NCI-H2029 treated with DMSO at 0.1 percent for 48 hours (cell line): ENCODE results near the gene MAOA.
A peak's percentile ranks its signal among the peaks of the same experiment; 100 is the strongest.
"Not testable (repeated sequence)": the region's sequence is repeated elsewhere in the genome, so short reads cannot be mapped to it uniquely, and the experiment has no call there.

Source experiments
- DNase-seq: peaks from one replicate; lab custom pipeline; 2025; lab: John Stamatoyannopoulos, UW

Gene MAOA

GRCh38 chrX:43717161-43717560 is 61.1 kb downstream of the MAOA start:
- no peak for DNase-seq

DNA sequence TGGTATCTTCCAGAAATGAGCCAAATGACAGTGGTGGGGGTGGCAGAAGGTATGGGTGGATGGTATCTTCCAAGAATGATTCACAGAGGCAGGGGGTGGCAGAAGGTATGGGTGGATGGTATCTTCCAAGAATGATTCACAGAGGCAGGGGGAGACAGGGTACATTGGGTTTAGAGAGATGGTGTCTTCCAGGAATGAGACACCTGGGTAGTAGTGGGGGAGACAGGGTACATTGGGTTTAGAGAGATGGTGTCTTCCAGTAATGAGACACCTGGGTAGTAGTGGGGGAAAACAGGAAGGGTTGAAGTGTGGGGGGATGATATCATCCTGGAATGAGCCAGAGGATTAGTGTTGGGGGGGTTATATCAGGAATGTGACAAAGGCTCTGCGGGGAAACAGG is 62.0 kb downstream of the MAOA start:
- no peak for DNase-seq

GRCh38 chrX:43718546-43718945 is 62.4 kb downstream of the MAOA start:
- DNase-seq = no peak

GRCh38 chrX:43718956-43719355 is 62.9 kb downstream of the MAOA start:
- no peak for DNase-seq

GRCh38 chrX:43720082-43720481 is 64.0 kb downstream of the MAOA start:
- DNase-seq = no peak

DNA sequence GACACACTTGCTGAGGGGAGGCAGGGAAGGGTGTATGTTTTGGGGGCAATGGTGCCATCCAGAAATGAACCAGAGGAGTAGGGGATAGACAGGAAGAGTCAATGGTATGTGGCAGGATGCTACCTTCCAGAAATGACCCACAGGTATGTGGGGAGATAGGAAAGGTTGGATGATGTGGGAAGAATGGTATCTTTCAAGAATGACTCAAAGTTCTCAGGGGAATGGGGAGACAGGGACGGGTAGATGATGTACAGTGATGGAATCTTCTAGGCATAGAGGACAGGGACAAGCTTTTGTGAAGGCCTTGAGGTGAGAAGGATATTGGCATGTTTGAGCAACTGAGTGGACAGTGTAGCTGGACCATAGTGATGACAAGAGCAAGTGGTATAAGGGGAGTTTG is 64.9 kb downstream of the MAOA start:
- DNase-seq = no peak

DNA sequence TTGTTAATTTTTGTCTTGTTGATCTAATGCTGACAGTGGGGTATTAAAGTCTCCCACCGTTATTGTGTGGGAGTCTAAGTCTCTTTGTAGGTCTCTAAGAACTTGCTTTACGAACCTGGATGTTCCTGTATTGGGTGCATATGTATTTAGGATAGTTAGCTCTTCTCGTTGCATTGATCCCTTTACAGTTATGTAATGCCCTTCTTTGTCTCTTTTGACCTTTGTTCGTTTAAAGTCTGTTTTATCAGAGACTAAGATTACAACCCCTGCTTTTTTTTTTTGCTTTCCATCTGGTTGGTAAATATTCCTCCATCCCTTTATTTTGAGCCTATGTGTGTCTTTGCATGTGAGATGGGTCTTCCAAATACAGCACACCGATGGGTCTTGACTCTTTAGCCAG is 69.1 kb downstream of the MAOA start:
- not testable (repeated sequence) for DNase-seq

DNA sequence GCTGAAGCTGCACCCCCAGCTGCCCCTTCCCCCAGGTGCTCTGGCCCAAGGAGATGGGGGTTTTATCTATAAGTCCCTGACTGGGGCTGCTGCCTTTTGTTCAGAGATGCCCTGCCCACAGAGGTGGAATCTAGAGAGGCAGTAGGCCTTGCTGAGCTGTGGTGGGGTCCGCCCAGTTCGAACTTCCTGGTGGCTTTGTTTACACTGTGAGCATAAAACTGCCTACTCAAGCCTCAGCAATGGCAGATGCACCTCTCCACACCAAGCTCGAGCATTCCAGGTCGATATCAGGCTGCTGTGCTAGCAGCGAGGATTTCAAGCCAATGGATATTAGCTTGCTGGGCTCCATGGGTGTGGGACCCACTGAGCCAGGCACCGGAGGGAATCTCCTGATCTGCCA is 71.2 kb downstream of the MAOA start:
- not testable (repeated sequence) for DNase-seq

- DNase-seq = no peak
These were observed 71.9 kb downstream of the MAOA start for GRCh38 chrX:43728002-43728401.

DNA sequence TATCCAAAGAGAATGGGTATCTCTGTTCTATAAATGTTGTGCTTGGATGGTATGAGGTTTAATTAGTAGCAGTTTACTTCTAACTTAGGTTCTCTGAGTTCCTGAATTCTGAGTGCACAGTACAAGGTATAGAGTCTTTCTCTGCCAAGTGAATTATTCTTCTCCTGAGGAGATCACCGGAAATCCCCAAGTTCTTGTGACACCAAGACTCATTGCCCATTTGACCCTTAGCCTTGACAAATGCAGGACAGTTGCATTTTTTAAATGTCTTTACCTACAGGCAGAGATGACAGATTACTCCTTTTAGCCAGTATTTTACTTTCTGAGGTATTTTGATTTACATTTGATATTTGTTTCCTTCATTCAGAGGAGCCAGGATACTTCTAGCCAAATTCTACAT is 72.9 kb downstream of the MAOA start:
- DNase-seq = no peak

- DNase-seq = no peak
These were observed 75.0 kb downstream of the MAOA start for GRCh38 chrX:43731086-43731485.

GRCh38 chrX:43733699-43734098 is 77.6 kb downstream of the MAOA start:
- DNase-seq = no peak

- DNase-seq = no peak
These were observed 78.3 kb downstream of the MAOA start for GRCh38 chrX:43734444-43734843.

DNA sequence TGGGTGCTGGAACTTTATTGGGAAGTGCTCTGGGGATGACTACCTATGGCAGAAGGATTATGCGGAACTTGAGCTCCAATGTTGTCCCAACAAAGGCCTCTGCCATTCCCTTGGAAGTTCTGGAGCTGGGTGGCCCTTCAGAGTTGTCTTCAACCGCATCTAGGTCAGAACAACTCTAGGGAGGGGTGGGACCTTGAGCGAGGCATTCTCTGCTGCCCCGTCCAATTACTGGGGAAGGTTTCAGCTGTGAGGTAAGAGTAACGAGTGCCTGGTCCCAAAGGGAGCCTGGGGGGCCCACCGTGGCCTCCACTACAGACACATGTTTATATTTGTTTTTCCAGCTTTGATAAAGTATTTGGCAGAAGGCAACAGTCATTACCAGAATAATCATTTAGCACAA is 79.4 kb downstream of the MAOA start:
- DNase-seq = peak; percentile 40

DNA sequence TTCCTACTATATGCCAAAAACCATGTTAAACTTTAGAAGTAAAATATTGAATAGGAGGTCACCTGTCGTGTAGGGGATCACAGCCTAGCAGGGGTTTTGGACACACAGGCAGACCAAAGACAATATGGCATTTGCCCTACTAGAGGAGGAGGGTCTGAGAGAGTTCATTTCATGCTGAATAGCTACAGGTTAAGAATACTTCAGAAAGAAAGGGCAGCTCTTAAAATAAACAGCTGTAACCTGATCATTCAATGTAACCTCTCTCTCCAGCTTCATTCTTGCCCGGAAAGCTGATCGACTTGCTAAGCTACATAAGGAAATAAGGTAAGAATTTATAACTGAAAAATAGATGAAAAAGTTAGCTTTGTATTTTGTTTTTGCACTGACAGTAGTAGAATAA is 79.9 kb downstream of the MAOA start:
- DNase-seq = peak; percentile 60

GRCh38 chrX:43741843-43742573 is 85.9 kb downstream of the MAOA start:
- DNase-seq = no peak

- no peak for DNase-seq
These were observed 87.2 kb downstream of the MAOA start for GRCh38 chrX:43743100-43743822.

GRCh38 chrX:43744284-43744683 is 88.2 kb downstream of the MAOA start:
- DNase-seq = no peak

- no peak for DNase-seq
These were observed 90.0 kb downstream of the MAOA start for GRCh38 chrX:43745938-43746721.

- no peak for DNase-seq
These were observed 91.4 kb downstream of the MAOA start for GRCh38 chrX:43747476-43747875.

GRCh38 chrX:43750248-43750676 is 94.2 kb downstream of the MAOA start:
- DNase-seq = peak; percentile 65

DNA sequence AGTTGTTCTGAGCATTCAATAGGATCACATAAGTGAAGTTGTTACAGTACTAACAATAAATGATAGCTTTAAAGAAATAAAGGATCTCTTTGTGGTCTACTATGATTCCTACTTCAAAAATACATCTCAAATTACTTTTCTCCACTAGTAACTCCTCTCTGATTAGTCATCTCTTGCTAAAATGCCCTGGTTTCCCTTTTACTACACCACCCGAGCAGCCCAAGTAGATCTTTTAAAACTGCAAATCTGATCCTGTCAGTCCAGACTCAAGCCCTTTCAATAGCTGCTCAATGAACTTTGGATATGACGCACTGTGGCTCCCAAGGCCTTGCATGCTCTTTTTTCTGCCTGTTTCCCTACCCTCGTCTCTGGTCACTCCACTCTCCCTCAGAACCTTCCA is 97.5 kb downstream of the MAOA start:
- DNase-seq = no peak

DNA sequence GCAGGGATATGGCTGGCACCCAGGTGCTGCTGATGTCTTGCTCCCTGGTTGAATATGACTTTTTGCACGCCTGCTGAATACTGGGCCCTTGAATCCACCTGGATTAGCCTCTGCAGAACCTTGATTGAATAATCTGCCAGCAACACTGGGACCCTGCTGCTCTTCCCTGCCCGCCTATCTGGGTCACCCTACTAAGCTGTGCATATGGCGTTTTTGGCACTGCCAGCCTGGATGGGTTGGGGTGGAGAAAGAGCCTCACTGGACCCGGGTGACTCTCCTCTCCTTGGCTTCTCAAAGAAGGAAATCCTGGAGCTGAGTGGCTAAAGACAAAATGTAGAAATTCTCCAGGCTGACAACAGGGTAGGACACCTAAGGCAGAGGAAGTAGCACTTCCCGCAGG is 100.0 kb downstream of the MAOA start:
- no peak for DNase-seq
